OCI-LY3 (cell line): ENCODE results near the gene KLHL21.
"Not testable (repeated sequence)": the region's sequence is repeated elsewhere in the genome, so short reads cannot be mapped to it uniquely, and the experiment has no call there.

Experiments
- H2AFZ ChIP-seq: fragments of 200-600, 300-600 bp; shearing (Covaris generic); 2 replicates; pipeline ENCODE4 v1.6.0; 2014; ENCODE audit warnings: antibody characterized with exemption, low read depth, low read length
- H3K27ac ChIP-seq: fragments of 200-600, 300-600 bp; sonication (generic); 2 replicates; pipeline ENCODE4 v1.5.1; 2014; ENCODE audit warnings: mild to moderate bottlenecking, low read length, moderate library complexity, mixed read lengths
- H3K27me3 ChIP-seq: fragments of 200-600, 300-600 bp; sonication (generic); 2 replicates; pipeline ENCODE4 v1.6.1; 2014; ENCODE audit warnings: low read depth, low read length, mixed read lengths
- H3K36me3 ChIP-seq: fragments of 200-600, 300-600 bp; sonication (generic); replicated peaks from 2 replicates; pipeline ENCODE3; 2014; ENCODE audit warnings: low read depth, low read length, mixed read lengths
- H3K4me1 ChIP-seq: fragments of 300-600, 200-600 bp; sonication (generic); 2 replicates; pipeline ENCODE4 v1.6.1; 2014; ENCODE audit warnings: low read length, mixed read lengths
- H3K4me2 ChIP-seq: fragments of 200-600, 300-600 bp; sonication (generic); 2 replicates; pipeline ENCODE4 v1.6.1; 2014; ENCODE audit warnings: low read length, mixed read lengths
- H3K4me3 ChIP-seq: fragments of 300-600, 200-600 bp; sonication (generic); 2 replicates; pipeline ENCODE4 v1.5.1; 2014; ENCODE audit warnings: antibody characterized with exemption, mild to moderate bottlenecking, low read length, moderate library complexity
- H3K79me2 ChIP-seq: fragments of 300-600, 200-600 bp; shearing (Covaris generic); 2 replicates; pipeline ENCODE4 v1.6.1; 2014; ENCODE audit warnings: mild to moderate bottlenecking, low read length, mixed read lengths
- H3K9ac ChIP-seq: fragments of 300-600, 200-600 bp; shearing (Covaris generic); 2 replicates; pipeline ENCODE4 v1.6.0; 2014; ENCODE audit warnings: mild to moderate bottlenecking, low read length, moderate library complexity
- H3K9me3 ChIP-seq: fragments of 200-600, 300-600 bp; shearing (Covaris generic); 2 replicates; pipeline ENCODE4 v1.6.1; 2014; ENCODE audit warnings: low read length, mixed read lengths; ENCODE audit not compliant: insufficient read depth
- H4K20me1 ChIP-seq: fragments of 200-600, 300-600 bp; sonication (generic); 2 replicates; pipeline ENCODE4 v1.6.1; 2016; ENCODE audit warnings: low read length, mixed read lengths; ENCODE audit not compliant: insufficient read depth
- CTCF ChIP-seq: fragments of 200-600, 300-600 bp; sonication (generic); IDR thresholded peaks from 2 replicates; pipeline ENCODE4 v1.5.1; 2014; ENCODE audit warnings: antibody characterized with exemption, low read length, low read depth
- EZH2phosphoT487 ChIP-seq: fragments of 200-600 bp; shearing (Covaris generic); IDR thresholded peaks from 2 replicates; pipeline ENCODE4 v1.6.1; 2018; ENCODE audit warnings: antibody characterized with exemption, mixed run types, low read depth

The KLHL21 gene

GRCh38 chr1:6600410-6601048 lies 2.1 kb downstream of the KLHL21 start:
- H3K27ac ChIP-seq: peak overlapping the region; percentile 61
- peaks cover 25% of the 10 kb centered on the region for H3K4me1 ChIP-seq
- peaks cover 64% of the 10 kb centered on the region for H3K79me2 ChIP-seq
- H3K9ac ChIP-seq: peak overlapping the region; percentile 73
- H3K36me3 ChIP-seq: peaks cover 17% of the 10 kb centered on the region
- H3K9me3 ChIP-seq: no peaks in the 10 kb centered on the region
- H3K27me3 ChIP-seq: no peaks in the 10 kb centered on the region
- no peak overlapping the region for H2AFZ ChIP-seq
- peak overlapping the region; percentile 90 for H3K4me3 ChIP-seq
- H3K4me2 ChIP-seq: peak overlapping the region; percentile 99
- TF ChIP-seq CTCF (no peak), EZH2phosphoT487 (no peak)
- H4K20me1 ChIP-seq: peaks cover 30% of the 10 kb centered on the region

GRCh38 chr1:6599991-6600390 lies 2.7 kb downstream of the KLHL21 start:
- not testable (repeated sequence) for H3K9me3 ChIP-seq, H2AFZ ChIP-seq, H3K27me3 ChIP-seq, H3K27ac ChIP-seq
- Histone ChIP-seq H3K4me1 (peaks cover 25% of the 10 kb centered on the region), H3K79me2 (peaks cover 64% of the 10 kb centered on the region), H3K4me2 (peak overlapping the region; percentile 99), H3K9ac (peak overlapping the region; percentile 73), H3K36me3 (peaks cover 17% of the 10 kb centered on the region), H3K4me3 (peak overlapping the region; percentile 90), H4K20me1 (peaks cover 30% of the 10 kb centered on the region)

- Histone ChIP-seq H4K20me1 (peaks cover 30% of the 10 kb centered on the region), H2AFZ (no peak overlapping the region), H3K27ac (no peak overlapping the region)
These were observed 3.3 kb downstream of the KLHL21 start for GRCh38 chr1:6599141-6599975.

GRCh38 chr1:6597777-6598131 lies 4.9 kb downstream of the KLHL21 start:
- H3K36me3 ChIP-seq: peaks cover 17% of the 10 kb centered on the region
- H3K9ac ChIP-seq: no peak overlapping the region
- H4K20me1 ChIP-seq: peaks cover 30% of the 10 kb centered on the region
- H3K79me2 ChIP-seq: peaks cover 64% of the 10 kb centered on the region
- TF ChIP-seq EZH2phosphoT487: no peak
- TF ChIP-seq CTCF: no peak
- no peaks in the 10 kb centered on the region for H3K27me3 ChIP-seq
- no peak overlapping the region for H3K27ac ChIP-seq
- H3K9me3 ChIP-seq: no peaks in the 10 kb centered on the region
- H3K4me3 ChIP-seq: no peak overlapping the region
- no peak overlapping the region for H2AFZ ChIP-seq
- H3K4me1 ChIP-seq: peaks cover 12% of the 10 kb centered on the region
- no peak overlapping the region for H3K4me2 ChIP-seq

More at GRCh38 chr1:6599141-6599975, 3.3 kb downstream of the KLHL21 start:
- peak overlapping the region; percentile 90 for H3K4me3 ChIP-seq
- peaks cover 64% of the 10 kb centered on the region for H3K79me2 ChIP-seq
- peaks cover 22% of the 10 kb centered on the region for H3K4me1 ChIP-seq
- H3K9me3 ChIP-seq: no peaks in the 10 kb centered on the region
- H3K9ac ChIP-seq: 0 out of 2 replicates have a peak overlapping the region, but pooled peaks have one; percentile 16
- no peaks in the 10 kb centered on the region for H3K27me3 ChIP-seq
- peak overlapping the region; percentile 99 for H3K4me2 ChIP-seq
- TF ChIP-seq EZH2phosphoT487: no peak
- no peak for TF ChIP-seq CTCF
- peaks cover 17% of the 10 kb centered on the region for H3K36me3 ChIP-seq
